Neuronal stem cell (in vitro differentiated cells): ENCODE results near the gene ANKRD44. TPM values are rescaled to one million over a fixed set of nuclear protein-coding genes. Genes with fewer than 3 reads are reported as not detected.

ENCODE experiments used
- DNase-seq: peaks from one replicate; pipeline ENCODE4 v3.0.0-alpha.2; 2013; ENCODE audit warnings: low spot score
- H2AFZ ChIP-seq: one replicate; pipeline ENCODE4 v1.6.1; 2013; ENCODE audit warnings: mild to moderate bottlenecking, low read length, inconsistent platforms
- H2AK5ac ChIP-seq: 2 replicates; pipeline ENCODE4 v1.6.1; 2013; ENCODE audit warnings: low read depth, mild to moderate bottlenecking, inconsistent platforms, low read length, moderate library complexity, mixed read lengths
- H2BK120ac ChIP-seq: 2 replicates; pipeline ENCODE4 v1.6.1; 2013; ENCODE audit warnings: low read depth, mild to moderate bottlenecking, inconsistent platforms, low read length, moderate library complexity, mixed read lengths
- H2BK12ac ChIP-seq: one replicate; pipeline ENCODE4 v1.6.1; 2013; ENCODE audit warnings: low read length, inconsistent platforms
- H2BK15ac ChIP-seq: 2 replicates; pipeline ENCODE4 v1.6.1; 2013; ENCODE audit warnings: mild to moderate bottlenecking, low read length, inconsistent platforms, mixed read lengths
- H2BK5ac ChIP-seq: one replicate; pipeline ENCODE4 v1.6.1; 2013; ENCODE audit warnings: inconsistent platforms, mild to moderate bottlenecking, low read length, moderate library complexity
- H3K14ac ChIP-seq: one replicate; pipeline ENCODE4 v1.6.1; 2013; ENCODE audit warnings: low read length, inconsistent platforms
- H3K18ac ChIP-seq: 2 replicates; pipeline ENCODE4 v1.6.1; 2013; ENCODE audit warnings: low read length, inconsistent platforms
- H3K23ac ChIP-seq: 2 replicates; pipeline ENCODE4 v1.6.1; 2013; ENCODE audit warnings: low read depth, mild to moderate bottlenecking, mixed read lengths, low read length, inconsistent platforms; ENCODE audit not compliant: poor library complexity
- H3K27ac ChIP-seq: replicated peaks from 3 replicates; pipeline ENCODE4 v1.5.1; 2013; ENCODE audit warnings: low read length, inconsistent platforms
- H3K27me3 ChIP-seq, 3 experiments: 2 replicates each; pipeline ENCODE4 v1.6.1; 2013; ENCODE audit warnings: low read length in 3 of 3, mild to moderate bottlenecking in 2 of 3, inconsistent platforms in 1 of 3, low read depth in 1 of 3, mixed read lengths in 1 of 3, moderate library complexity in 1 of 3; ENCODE audit not compliant: control insufficient read depth in 3 of 3, insufficient read depth in 3 of 3
- H3K36me3 ChIP-seq, 2 donors: replicated peaks in 1 of 2; 2 replicates each; pipeline ENCODE4 v1.6.1; 2013; ENCODE audit warnings: low read length in 2 of 2; ENCODE audit not compliant: control insufficient read depth in 2 of 2, insufficient read depth in 2 of 2
- H3K4ac ChIP-seq: 2 replicates; pipeline ENCODE4 v1.6.1; 2013; ENCODE audit warnings: inconsistent platforms, mild to moderate bottlenecking, low read length, moderate library complexity
- H3K4me1 ChIP-seq, 2 donors: 1 replicate in 1 of 2; 2 replicates in 1 of 2; pipeline ENCODE4 v1.6.1; 2013; ENCODE audit warnings: low read length in 2 of 2, low read depth in 1 of 2; ENCODE audit not compliant: control insufficient read depth in 2 of 2, insufficient read depth in 1 of 2
- H3K4me2 ChIP-seq: one replicate; pipeline ENCODE4 v1.6.1; 2013; ENCODE audit warnings: mild to moderate bottlenecking, low read length, inconsistent platforms; ENCODE audit not compliant: insufficient read depth, poor library complexity, severe bottlenecking
- H3K4me3 ChIP-seq, 2 donors: 2 replicates each; pipeline ENCODE4 v1.5.1; 2013; ENCODE audit warnings: low read length in 2 of 2, mild to moderate bottlenecking in 2 of 2, inconsistent platforms in 1 of 2, moderate library complexity in 1 of 2
- H3K79me1 ChIP-seq: one replicate; pipeline ENCODE4 v1.6.1; 2013; ENCODE audit warnings: low read depth, mild to moderate bottlenecking, inconsistent platforms, low read length, moderate library complexity
- H3K9ac ChIP-seq: one replicate; pipeline ENCODE4 v1.6.1; 2013; ENCODE audit warnings: mild to moderate bottlenecking, low read depth, low read length, inconsistent platforms; ENCODE audit not compliant: poor library complexity
- H3K9me3 ChIP-seq, 2 donors: replicated peaks in 1 of 2; 2 replicates each; pipeline versions ENCODE3 to v1.6.1; 2013; ENCODE audit warnings: low read length in 2 of 2, mild to moderate bottlenecking in 2 of 2, inconsistent platforms in 1 of 2, low read depth in 1 of 2, mixed read lengths in 1 of 2, moderate library complexity in 1 of 2; ENCODE audit not compliant: control insufficient read depth in 2 of 2, insufficient read depth in 1 of 2
- H4K8ac ChIP-seq: one replicate; pipeline ENCODE4 v1.6.1; 2013; ENCODE audit warnings: low read depth, mild to moderate bottlenecking, inconsistent platforms, low read length, moderate library complexity
- H4K91ac ChIP-seq: one replicate; pipeline ENCODE4 v1.6.1; 2013; ENCODE audit warnings: low read length, low read depth, mild to moderate bottlenecking, inconsistent platforms; ENCODE audit not compliant: poor library complexity
- WGBS, 2 donors: extraction: QIAGEN DNeasy Blood & Tissue Kit; methylation state at CpG; one replicate each; pipeline ENCODE4 v1.1.7; 2013; ENCODE audit warnings: missing lambda C conversion rate in 2 of 2, mixed read lengths in 1 of 2; ENCODE audit not compliant: insufficient read length in 2 of 2, insufficient replicate concordance in 1 of 2; ENCODE audit errors: extremely low coverage in 2 of 2; 5-methylcytosine and 5-hydroxymethylcytosine counted together
- polyA plus RNA-seq, 2 experiments: library from polyadenylated mRNA; stranded (reverse); fragments of 200-250 nt; gene quantifications; one replicate each; pipeline ENCODE4 v1.2.3, GENCODE V29; 2013

Gene ANKRD44
- 0.88 TPM for polyA plus RNA-seq (2013, experiment 1 of 2)
- polyA plus RNA-seq (2013, experiment 2 of 2): 0.97 TPM

GRCh38 chr2:197310271-197310985, at the start of gene ANKRD44:
Gene ANKRD44, minus strand, starts transcription at chr2:197310780. Its CDS starts 176 bp downstream, at chr2:197310604.
- WGBS, 2 donors: no CpG with 5 or more reads among the region's 102 CpGs
- Histone ChIP-seq H4K91ac (no peak within 1 kb of the TSS), H2AK5ac (no peak within 1 kb of the TSS), H2AFZ (peak within 1 kb of the TSS; percentile 99), H2BK12ac (no peak within 1 kb of the TSS), H3K9ac (peak within 1 kb of the TSS; percentile 80), H3K27me3 (peaks cover 0 to 75% (median 16%) of the 10 kb centered on the region in 3 experiments), H2BK5ac (no peak within 1 kb of the TSS), H3K4me3 (peak within 1 kb of the TSS; percentile 69 to 93), H3K4me1 (peaks cover 0 to 3% of the 10 kb centered on the region in 2 donors), H2BK120ac (no peak within 1 kb of the TSS), H4K8ac (no peak within 1 kb of the TSS), H3K14ac (peak within 1 kb of the TSS; percentile 85), H3K79me1 (no peaks in the 10 kb centered on the region), H3K9me3 (no peaks in the 10 kb centered on the region), H3K4ac (no peak within 1 kb of the TSS), H2BK15ac (no peak within 1 kb of the TSS), H3K23ac (peak within 1 kb of the TSS; percentile 51), H3K36me3 (no peaks in the 10 kb centered on the region), H3K18ac (peak within 1 kb of the TSS; percentile 90), H3K4me2 (peak within 1 kb of the TSS; percentile 95), H3K27ac (no peak within 1 kb of the TSS)
- peak; percentile 75 for DNase-seq

- no peaks in the 10 kb centered on the region for H3K79me1 ChIP-seq
- DNase-seq: no peak
Observed at GRCh38 chr2:197359859-197360258, 49.3 kb upstream of the ANKRD44 start.

GRCh38 chr2:197358931-197359330, 48.4 kb upstream of the ANKRD44 start:
- Histone ChIP-seq H3K14ac (no peak overlapping the region), H2BK15ac (no peak overlapping the region), H2AK5ac (no peak overlapping the region), H2AFZ (no peak overlapping the region), H3K4me3 (no peak overlapping the region), H3K23ac (no peak overlapping the region), H2BK5ac (no peak overlapping the region), H3K79me1 (no peaks in the 10 kb centered on the region), H4K8ac (no peak overlapping the region), H3K36me3 (no peaks in the 10 kb centered on the region), H3K4me1 (peaks cover 0 to 2% of the 10 kb centered on the region in 2 donors), H3K18ac (no peak overlapping the region), H3K4ac (no peak overlapping the region), H3K27me3 (no peaks in the 10 kb centered on the region), H3K27ac (no peak overlapping the region), H4K91ac (no peak overlapping the region), H3K4me2 (no peak overlapping the region), H3K9me3 (no peaks in the 10 kb centered on the region), H2BK12ac (no peak overlapping the region), H2BK120ac (no peak overlapping the region), H3K9ac (no peak overlapping the region)
- no peak for DNase-seq
- no CpG with 5 or more reads among the region's 2 CpGs for WGBS, 2 donors

More at GRCh38 chr2:197359859-197360258, 49.3 kb upstream of the ANKRD44 start:
- H3K23ac ChIP-seq: no peak overlapping the region
- no peak overlapping the region for H3K18ac ChIP-seq
- H3K9me3 ChIP-seq: no peaks in the 10 kb centered on the region
- no peak overlapping the region for H4K91ac ChIP-seq
- H2AK5ac ChIP-seq: no peak overlapping the region
- H3K14ac ChIP-seq: no peak overlapping the region
- H3K4me1 ChIP-seq: no peaks in the 10 kb centered on the region
- no peak overlapping the region for H3K27ac ChIP-seq
- no CpG with 5 or more reads among the region's 1 CpG for WGBS, 2 donors
- H3K4me3 ChIP-seq: no peak overlapping the region
- no peak overlapping the region for H2BK15ac ChIP-seq
- H3K27me3 ChIP-seq: no peaks in the 10 kb centered on the region
- no peaks in the 10 kb centered on the region for H3K36me3 ChIP-seq
- no peak overlapping the region for H2BK120ac ChIP-seq
- H4K8ac ChIP-seq: no peak overlapping the region
- no peak overlapping the region for H2BK12ac ChIP-seq
- H2AFZ ChIP-seq: no peak overlapping the region
- H3K4me2 ChIP-seq: no peak overlapping the region
- no peak overlapping the region for H3K4ac ChIP-seq
- no peak overlapping the region for H2BK5ac ChIP-seq
- H3K9ac ChIP-seq: no peak overlapping the region

- Histone ChIP-seq H2AK5ac (no peak overlapping the region), H3K14ac (no peak overlapping the region), H3K4me1 (peaks cover 0 to 2% of the 10 kb centered on the region in 2 donors), H3K79me1 (no peaks in the 10 kb centered on the region), H3K9ac (no peak overlapping the region), H3K4me2 (no peak overlapping the region), H3K18ac (no peak overlapping the region), H3K36me3 (no peaks in the 10 kb centered on the region), H3K27ac (no peak overlapping the region), H3K9me3 (no peaks in the 10 kb centered on the region), H2BK12ac (no peak overlapping the region), H4K8ac (no peak overlapping the region), H4K91ac (no peak overlapping the region), H2AFZ (no peak overlapping the region), H3K4ac (no peak overlapping the region), H3K23ac (no peak overlapping the region), H3K27me3 (no peaks in the 10 kb centered on the region), H2BK120ac (no peak overlapping the region), H2BK15ac (no peak overlapping the region), H3K4me3 (no peak overlapping the region), H2BK5ac (no peak overlapping the region)
- no CpG with 5 or more reads among the region's 1 CpG for WGBS, 2 donors
- no peak for DNase-seq
Observed at GRCh38 chr2:197357986-197358385, 47.4 kb upstream of the ANKRD44 start.
